Left hindlimb (tissue), 1 donor: ENCODE data around the gene ACSS2.

Experiments
- DNase-seq: peaks from one replicate; pipeline ENCODE4 v3.0.0-alpha.2; 2018

Gene ACSS2

GRCh38 chr20:34876406-34877282 is at the start of gene ACSS2:
TSS of gene ACSS2 (plus strand) at chr20:34876612. CDS start at chr20:34876646, 34 bp downstream.
- DNase-seq: peak; percentile 99

GRCh38 chr20:34829191-34829590 is 47.2 kb upstream of the ACSS2 start:
- no peak for DNase-seq

- no peak for DNase-seq
These were observed 44.5 kb upstream of the ACSS2 start for GRCh38 chr20:34831936-34832335.

GRCh38 chr20:34834459-34834893 is 41.9 kb upstream of the ACSS2 start:
- DNase-seq: no peak

- no peak for DNase-seq
These were observed 34.3 kb upstream of the ACSS2 start for GRCh38 chr20:34842143-34842542.

GRCh38 chr20:34843421-34843820 is 33.0 kb upstream of the ACSS2 start:
- DNase-seq: no peak

GRCh38 chr20:34848597-34848996 is 27.8 kb upstream of the ACSS2 start:
- DNase-seq: no peak

GRCh38 chr20:34849778-34850177 is 26.6 kb upstream of the ACSS2 start:
- DNase-seq: no peak

- no peak for DNase-seq
These were observed 25.4 kb upstream of the ACSS2 start for GRCh38 chr20:34850969-34851368.

- no peak for DNase-seq
These were observed 24.1 kb upstream of the ACSS2 start for GRCh38 chr20:34852298-34852697.

GRCh38 chr20:34859367-34859766 is 17.0 kb upstream of the ACSS2 start:
- no peak for DNase-seq

- no peak for DNase-seq
These were observed 16.4 kb upstream of the ACSS2 start for GRCh38 chr20:34859826-34860545.

GRCh38 chr20:34861386-34862084 is 14.9 kb upstream of the ACSS2 start:
- DNase-seq: no peak

- DNase-seq: no peak
These were observed 13.7 kb upstream of the ACSS2 start for GRCh38 chr20:34862724-34863123.

GRCh38 chr20:34863421-34863965 is 12.9 kb upstream of the ACSS2 start:
- no peak for DNase-seq

GRCh38 chr20:34864216-34864615 is 12.2 kb upstream of the ACSS2 start:
- DNase-seq: no peak

GRCh38 chr20:34871320-34871926 is 5.0 kb upstream of the ACSS2 start:
- no peak for DNase-seq

- DNase-seq: no peak
These were observed 4.3 kb upstream of the ACSS2 start for GRCh38 chr20:34871966-34872621.

- peak; percentile 79 for DNase-seq
These were observed 3.7 kb upstream of the ACSS2 start, which contains the start of gene GGT7 for GRCh38 chr20:34872622-34873224. TSS of gene GGT7 (minus strand) at chr20:34872856. CDS start at chr20:34872815, 41 bp downstream.

- no peak for DNase-seq
These were observed 2.8 kb upstream of the ACSS2 start for GRCh38 chr20:34873583-34874093.

- DNase-seq: peak; percentile 80
These were observed 2.2 kb upstream of the ACSS2 start for GRCh38 chr20:34874094-34874654.
